ENCODE results near the gene NUTM1. TPM values are rescaled to one million over a fixed set of nuclear protein-coding genes. Genes with fewer than 3 reads are reported as not detected.
A peak's percentile ranks its signal among the peaks of the same experiment; 100 is the strongest.
"Not testable (repeated sequence)": the region's sequence is repeated elsewhere in the genome, so short reads cannot be mapped to it uniquely, and the experiment has no call there.

NUTM1 gene
- total RNA-seq, 1 experiment from 2014 or later: not detected

DNA sequence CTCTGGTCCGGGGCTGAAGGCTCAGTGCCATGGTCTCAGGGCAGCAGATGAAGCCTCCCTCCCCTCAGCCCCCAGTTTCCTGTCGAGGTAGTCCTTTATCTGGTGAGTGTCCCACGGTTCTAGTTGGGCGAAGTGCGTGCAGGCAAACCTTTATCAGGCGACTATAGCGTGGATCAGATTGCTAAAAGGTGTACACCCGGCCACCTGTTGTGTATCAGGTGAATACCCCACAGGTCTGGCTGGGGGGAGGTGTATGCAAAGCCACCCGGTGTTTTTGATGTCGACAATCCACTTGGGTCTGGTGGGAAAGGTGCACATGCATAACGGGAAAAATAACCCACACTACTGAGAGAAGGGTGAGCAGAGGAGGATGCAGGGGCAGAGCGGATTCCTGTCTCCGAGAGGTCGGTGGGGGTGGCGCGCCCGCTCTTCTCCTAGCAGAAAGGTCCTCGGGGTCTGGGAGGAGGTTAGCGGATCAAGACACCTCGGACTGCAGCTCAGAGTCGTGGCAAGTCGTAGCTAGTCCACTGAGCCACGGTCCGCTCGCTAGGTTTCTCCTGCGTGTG lies 6.0 kb upstream of the NUTM1 start:
- DNase-seq (ENCODE audit: extremely low read depth, low read depth): no peak

DNA sequence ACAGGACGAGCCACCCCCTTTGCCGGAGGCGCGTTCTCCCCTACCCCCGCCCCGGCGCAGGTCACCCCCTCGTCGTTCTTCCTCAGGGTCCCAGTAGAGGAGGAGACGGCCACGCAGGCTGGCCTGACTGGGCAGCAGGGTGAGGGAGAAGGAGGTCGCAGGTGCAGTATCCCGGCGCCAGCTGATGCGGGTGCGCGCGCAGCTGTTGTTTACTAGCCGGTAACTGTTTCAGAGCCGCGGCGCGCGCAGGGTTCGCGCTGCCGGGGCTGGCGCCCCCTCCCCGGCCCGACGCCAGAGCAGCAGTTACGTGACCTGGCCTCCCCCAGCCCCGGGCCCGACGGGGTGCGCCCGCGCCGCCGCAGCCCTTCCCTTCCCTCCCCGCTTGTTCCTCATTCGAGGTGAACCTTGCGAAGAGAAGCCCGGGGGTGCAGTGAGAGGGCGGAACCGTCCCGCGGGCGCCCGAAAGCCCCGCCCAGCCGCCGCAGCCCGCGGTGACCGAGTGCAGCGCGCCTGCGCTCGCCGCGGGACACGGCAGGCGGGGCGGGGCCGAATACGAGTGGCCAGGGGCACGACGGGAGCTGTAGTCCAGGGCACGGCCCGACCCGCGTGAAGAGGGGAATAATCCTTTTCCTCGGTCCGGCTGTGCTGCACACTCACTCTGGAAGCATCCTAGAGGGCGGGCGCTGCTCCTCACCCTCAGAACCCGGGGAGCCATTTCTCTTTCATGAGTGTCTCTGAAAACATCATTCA lies 5.4 kb upstream of the NUTM1 start, which contains the start of gene SLC12A6:
SLC12A6 (minus strand) TSS at position 225 of the 750 bp plus-strand sequence. CDS start 1,101 bp downstream, outside the sequence.
- DNase-seq (ENCODE audit: extremely low read depth, low read depth): peak; percentile 81

DNA sequence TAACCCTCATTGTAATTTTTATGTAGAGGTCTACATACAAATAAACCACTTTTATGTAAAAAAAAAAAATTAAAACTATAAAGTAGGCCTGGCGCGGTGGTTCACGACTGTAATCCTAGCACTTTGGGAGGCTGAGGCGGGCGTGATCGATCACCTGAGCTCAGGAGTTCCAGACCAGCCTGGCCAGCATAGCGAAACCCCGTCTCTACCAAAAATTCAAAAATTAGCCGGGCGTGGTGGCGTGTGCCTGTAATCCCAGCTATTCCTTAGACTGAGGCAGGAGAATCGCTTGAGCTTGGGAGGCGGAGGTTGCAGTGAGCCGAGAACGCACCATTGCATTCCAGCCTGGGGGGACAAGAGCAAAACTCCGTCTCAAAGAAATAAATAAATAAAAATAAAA lies 4.8 kb upstream of the NUTM1 start:
- DNase-seq (ENCODE audit: extremely low read depth, low read depth): no peak

DNA sequence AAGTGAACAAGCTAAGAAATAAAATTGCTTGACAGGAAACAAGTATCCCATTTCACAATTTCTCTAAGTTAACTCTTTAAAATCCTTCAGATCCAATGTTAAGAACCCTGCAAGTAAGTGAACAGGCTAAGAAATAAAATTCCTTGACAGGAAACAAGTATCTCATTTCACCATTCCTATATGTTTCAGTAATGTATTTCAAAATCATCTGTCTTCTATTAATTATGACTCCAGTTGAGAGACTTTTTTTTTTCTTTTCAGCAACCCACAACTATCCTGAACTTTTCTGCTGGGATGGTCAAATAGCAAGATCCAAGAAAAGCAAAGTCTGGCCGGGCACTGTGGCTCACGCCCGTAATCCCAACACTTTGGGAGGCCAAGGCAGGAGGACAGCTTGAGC lies 3.2 kb upstream of the NUTM1 start:
- DNase-seq (ENCODE audit: extremely low read depth, low read depth): no peak

DNA sequence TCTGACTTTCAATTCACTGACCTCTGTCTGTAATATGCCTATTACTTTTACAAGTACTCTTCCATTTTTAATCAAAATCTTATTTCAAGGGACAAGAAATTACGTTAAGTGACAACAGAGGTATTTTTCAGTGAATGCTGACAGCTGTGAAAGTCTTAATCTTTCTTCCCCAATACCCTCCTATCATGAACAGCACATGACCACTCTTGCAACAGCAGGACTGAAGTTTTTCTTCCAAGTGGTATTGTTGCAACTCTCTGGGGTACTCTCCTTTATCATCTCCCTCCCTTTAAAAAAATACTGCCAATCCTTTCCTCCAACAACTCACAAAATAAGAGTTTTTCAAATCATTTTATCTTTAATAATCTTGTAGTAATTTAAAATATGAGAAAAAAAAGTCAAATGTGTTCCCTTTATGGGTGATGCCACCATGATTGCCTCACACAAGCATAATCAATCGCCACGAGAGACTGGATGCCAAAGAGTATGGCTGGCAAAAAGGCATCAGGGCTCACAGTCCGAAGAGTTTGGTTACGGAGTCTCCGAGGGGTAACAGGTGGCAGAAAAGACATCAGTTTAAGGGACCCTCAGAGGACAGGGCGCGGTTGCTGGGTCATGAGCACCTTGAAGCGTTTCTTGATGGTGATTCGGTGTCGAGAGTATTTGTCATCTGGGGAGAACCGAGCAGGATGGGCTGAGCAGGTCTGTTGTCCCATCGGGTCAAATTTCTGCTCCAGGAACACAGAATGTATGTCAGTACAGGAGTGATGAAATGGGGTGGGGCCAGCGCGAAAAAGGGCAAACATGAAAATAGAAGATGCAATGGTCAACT lies 1.5 kb upstream of the NUTM1 start:
- DNase-seq (ENCODE audit: extremely low read depth, low read depth): no peak

DNA sequence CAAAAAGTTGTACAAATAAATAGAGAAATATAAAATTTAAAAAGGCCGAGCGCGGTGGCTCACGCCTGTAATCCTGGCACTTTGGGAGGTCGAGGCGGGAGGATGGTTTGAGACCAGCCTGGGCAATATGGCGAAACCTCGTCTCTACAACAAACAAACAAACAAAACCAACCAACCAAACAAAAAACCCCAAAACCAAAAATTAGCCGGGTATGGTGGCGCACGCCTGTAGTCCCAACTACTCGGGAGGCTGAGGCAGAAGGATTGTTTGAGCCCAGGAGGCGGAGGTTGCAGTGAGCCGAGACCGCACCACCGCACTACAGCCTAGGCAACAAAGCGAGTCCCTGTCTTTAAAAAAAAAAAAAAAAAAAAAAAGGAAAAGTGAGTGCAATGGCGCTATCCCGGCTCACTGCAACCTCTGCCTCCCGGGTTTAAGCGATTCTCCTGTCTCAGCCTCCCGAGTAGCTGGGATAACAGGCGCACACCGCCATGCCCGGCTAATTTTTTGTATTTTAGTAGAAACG lies 840 bp upstream of the NUTM1 start:
- not testable (repeated sequence) for DNase-seq (ENCODE audit: extremely low read depth, low read depth)

DNA sequence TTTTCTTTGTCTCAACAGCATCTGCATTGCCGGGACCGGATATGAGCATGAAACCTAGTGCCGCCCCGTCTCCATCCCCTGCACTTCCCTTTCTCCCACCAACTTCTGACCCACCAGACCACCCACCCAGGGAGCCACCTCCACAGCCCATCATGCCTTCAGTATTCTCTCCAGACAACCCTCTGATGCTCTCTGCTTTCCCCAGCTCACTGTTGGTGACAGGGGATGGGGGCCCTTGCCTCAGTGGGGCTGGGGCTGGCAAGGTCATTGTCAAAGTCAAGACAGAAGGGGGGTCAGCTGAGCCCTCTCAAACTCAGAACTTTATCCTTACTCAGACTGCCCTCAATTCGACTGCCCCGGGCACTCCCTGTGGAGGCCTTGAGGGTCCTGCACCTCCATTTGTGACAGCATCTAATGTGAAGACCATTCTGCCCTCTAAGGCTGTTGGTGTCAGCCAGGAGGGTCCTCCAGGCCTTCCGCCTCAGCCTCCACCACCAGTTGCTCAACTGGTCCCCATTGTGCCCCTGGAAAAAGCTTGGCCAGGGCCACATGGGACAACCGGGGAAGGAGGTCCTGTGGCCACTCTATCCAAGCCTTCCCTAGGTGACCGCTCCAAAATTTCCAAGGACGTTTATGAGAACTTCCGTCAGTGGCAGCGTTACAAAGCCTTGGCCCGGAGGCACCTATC lies 5.0 kb downstream of the NUTM1 start:
- DNase-seq (ENCODE audit: extremely low read depth, low read depth): no peak

DNA sequence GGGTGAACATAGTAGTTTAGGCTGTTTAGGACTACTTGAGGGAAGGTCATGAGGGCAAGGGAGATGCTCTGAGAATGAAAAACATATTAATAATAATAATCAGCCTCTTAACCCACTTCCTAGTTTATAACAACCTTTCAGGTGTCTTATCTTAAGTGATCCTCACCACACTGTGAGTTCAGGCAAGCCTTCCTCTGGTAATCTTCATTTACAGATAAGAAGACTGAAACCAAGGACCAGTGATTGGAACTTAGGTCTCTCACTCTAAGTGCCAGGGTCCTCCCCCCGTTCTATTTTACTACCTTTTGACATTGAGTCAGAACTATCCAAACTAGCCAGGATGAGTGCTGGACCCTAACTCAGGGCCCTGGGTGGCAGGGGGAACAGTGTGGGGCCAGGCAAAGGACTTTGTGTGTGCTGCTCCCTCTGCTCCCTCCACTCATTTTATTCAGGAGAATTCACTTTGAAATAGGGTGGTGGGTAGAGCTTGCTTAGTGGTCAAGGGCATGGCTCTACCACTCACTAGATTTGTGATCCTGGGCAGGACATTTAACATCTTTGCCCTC lies 5.7 kb downstream of the NUTM1 start:
- no peak for DNase-seq (ENCODE audit: extremely low read depth, low read depth)

DNA sequence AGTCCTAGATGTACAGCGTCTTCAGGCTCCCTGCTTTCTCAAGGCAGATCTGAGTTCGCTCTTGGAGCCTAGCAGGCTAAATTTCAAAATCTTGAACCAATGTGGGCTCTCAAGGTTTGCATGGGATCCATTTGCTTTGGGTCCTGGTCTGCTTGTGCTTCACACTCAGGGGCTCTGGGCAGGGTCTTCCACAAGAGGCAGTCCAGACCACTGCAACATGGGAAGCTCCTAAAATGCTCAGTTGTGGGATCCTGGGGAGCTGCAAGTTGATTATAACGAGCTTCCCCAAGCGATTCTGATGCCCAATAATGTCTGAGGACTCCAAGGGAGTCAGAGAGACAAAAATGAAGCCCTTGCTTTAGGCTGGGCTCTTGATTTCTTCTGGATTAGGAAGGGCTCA lies 6.7 kb downstream of the NUTM1 start:
- no peak for DNase-seq (ENCODE audit: extremely low read depth, low read depth)

DNA sequence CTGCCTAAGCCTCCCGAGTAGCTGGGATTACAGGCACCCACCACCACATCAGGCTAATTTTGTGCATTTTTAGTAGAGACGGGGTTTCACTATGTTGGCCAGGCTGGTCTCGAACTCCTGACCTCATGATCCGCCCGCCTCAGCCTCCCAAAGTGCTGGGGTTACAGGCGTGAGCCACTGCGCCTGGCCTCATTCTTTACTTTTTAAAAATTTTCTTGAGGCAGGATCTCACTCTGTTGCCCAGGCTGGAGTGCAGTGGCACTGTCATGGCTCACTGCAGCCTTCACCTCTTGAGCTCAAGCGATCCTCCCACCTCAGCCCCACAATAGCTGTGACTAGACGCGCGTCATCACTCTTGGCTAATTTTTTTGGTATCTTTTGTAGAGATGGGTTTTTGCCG lies 9.9 kb downstream of the NUTM1 start:
- DNase-seq (ENCODE audit: extremely low read depth, low read depth): not testable (repeated sequence)

DNA sequence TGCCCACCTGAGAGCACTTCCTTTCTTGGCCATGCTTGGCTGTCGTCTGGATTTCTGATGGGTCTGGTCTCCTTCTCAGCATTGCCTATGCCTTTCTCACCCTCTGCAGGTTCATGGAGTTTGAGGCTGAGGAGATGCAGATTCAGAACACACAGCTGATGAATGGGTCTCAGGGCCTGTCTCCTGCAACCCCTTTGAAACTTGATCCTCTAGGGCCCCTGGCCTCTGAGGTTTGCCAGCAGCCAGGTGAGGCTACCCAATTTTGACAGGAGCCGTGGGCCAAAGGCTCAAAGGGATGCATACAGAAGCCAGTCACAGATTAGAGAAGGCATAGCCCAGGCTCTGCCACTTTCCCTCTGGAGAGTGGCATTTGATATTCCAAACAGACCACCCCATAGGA lies 10.5 kb downstream of the NUTM1 start:
- no peak for DNase-seq (ENCODE audit: extremely low read depth, low read depth)

DNA sequence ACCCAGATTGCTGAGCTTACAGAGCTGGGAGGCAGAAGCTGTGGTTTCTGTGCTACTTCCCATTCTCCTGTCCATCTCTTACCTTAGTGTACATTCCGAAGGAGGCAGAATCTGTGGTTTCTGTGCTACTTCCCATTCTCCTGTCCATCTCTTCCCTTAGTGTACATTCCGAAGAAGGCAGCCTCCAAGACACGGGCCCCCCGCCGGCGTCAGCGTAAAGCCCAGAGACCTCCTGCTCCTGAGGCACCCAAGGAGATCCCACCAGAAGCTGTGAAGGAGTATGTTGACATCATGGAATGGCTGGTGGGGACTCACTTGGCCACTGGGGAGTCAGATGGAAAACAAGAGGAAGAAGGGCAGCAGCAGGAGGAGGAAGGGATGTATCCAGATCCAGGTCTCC lies 11.2 kb downstream of the NUTM1 start:
- DNase-seq (ENCODE audit: extremely low read depth, low read depth): no peak

DNA sequence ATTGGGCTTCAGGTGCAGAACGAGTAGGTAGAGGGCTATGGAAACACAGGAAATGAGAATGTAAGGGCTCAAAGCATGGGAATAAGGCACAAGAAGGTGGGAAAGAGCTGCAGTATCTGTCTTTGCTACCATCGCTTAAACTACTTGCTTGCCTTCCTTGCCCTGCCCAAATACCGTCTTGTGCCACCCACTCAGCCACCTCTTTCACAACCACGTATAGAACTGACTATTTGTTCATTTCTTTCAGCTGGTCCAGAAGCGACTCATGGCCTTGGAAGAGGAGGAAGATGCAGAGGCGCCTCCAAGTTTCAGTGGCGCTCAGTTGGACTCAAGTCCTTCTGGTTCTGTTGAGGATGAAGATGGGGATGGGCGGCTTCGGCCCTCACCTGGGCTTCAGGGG lies 12.1 kb downstream of the NUTM1 start:
- DNase-seq (ENCODE audit: extremely low read depth, low read depth): no peak

DNA sequence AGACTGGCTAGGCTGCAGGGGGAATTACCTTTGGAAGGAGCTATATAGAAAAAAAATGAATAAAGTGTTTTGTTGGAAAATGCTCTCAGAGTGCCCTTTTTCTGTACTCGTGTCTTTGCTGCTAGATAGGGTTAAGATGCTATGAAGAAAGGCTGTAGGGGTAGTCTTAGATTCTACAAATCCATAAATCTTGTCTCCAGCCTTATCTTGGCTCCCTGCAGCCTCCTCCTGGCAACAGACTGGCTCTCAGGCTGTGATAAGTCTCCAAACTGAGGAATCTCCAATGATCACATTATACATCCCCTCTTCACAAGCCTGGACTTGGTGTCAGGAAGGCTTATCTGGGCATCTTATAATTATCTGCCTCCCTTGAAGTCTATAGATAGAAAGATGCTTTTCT lies 14.5 kb downstream of the NUTM1 start:
- DNase-seq (ENCODE audit: extremely low read depth, low read depth): no peak

DNA sequence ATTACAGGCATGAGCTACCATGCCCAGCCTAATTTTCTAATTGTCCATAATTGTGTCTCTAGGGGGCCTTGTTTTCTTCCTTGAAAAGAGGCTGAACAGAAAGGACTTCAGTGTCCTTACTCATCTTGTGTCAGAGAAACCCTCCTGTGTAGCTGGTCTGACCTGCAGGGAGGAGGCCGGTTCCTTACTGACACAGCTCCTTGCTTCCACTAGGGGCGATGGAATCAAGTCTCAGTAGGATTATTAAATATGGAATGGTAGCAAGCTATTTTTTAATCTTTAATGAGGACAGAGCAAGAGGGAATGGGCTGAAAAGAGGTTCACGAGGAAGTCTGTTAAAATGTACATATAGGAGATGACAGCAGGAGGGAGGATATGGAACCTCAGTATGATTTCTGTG lies 15.3 kb downstream of the NUTM1 start:
- DNase-seq (ENCODE audit: extremely low read depth, low read depth): no peak

DNA sequence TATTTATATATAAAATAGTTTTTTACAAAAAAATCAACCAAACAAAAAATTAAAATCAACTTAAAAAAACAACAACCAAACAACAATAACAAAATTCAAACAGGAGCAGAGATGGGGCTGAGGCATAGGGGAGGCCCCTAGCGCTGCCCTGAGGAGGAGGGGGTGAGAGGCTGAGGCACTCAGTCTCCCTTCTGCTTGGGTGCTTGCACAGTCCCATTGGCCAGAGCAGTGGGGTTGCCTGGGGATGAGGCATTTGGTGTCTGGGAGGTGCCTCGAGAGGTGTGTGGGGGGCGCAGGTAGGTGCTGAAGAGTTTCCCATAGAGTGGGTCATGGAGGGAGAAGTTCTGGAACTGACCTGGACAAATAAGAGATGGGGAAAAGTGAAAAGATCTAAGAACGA lies 15.8 kb downstream of the NUTM1 start:
- DNase-seq (ENCODE audit: extremely low read depth, low read depth): no peak

DNA sequence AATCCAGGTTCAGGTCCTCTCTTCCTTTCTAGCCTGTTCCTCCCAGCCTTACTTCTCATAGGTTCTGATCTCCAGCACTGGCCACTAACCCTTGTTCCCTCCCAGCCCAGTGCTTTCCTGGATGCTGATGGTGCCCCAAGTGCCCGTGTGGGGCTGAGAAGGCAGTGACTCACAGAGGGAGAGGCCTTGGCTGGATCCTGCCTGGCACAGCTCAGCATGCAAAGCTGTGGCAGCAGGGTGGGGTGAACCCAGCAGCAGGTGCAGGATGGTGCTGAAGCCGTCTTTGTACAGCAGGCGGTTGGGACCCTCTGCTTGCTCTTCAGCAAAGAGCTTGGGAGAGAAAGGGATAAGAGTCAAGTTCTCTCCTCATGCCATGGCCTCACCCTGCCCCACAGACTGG lies 16.3 kb downstream of the NUTM1 start:
- no peak for DNase-seq (ENCODE audit: extremely low read depth, low read depth)

DNA sequence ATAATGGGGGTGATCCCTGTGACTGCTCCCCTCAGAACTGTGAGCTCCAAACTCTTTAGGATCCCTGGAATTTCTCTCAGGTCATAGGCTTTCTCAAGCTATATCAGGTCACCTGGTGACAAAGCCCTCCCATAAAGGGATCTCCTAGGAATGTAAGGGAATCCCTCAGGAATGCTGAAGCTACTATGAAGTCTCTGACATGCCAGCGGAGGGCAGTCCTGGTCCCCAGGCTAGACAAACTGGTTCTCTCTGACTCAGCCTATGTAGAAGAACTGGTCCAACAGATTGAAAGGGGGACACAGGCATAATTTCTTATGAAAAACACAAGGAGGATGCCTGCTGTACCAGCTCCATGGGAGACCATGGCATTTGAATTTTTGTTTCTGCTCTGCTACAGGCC lies 17.2 kb downstream of the NUTM1 start:
- DNase-seq (ENCODE audit: extremely low read depth, low read depth): no peak

DNA sequence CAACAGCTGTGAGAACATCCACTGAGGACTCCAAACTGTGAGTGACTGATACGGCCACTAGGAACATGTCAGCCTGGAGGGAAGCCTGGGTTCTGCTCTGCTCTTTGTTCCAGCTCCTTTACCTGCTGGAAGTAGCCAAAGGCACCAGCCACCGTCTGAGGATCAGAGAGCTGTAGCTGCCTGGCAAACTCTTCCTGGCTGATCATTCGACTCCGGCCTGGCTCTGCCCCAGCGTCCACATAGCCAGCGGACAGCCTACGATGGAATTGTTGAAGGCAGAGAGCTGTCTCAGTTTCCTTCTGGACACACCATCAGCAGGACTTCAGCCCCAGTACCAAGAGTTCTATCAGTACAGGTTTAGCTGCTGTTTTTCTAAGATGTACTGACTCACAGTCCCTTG lies 18.2 kb downstream of the NUTM1 start:
- DNase-seq (ENCODE audit: extremely low read depth, low read depth): no peak

DNA sequence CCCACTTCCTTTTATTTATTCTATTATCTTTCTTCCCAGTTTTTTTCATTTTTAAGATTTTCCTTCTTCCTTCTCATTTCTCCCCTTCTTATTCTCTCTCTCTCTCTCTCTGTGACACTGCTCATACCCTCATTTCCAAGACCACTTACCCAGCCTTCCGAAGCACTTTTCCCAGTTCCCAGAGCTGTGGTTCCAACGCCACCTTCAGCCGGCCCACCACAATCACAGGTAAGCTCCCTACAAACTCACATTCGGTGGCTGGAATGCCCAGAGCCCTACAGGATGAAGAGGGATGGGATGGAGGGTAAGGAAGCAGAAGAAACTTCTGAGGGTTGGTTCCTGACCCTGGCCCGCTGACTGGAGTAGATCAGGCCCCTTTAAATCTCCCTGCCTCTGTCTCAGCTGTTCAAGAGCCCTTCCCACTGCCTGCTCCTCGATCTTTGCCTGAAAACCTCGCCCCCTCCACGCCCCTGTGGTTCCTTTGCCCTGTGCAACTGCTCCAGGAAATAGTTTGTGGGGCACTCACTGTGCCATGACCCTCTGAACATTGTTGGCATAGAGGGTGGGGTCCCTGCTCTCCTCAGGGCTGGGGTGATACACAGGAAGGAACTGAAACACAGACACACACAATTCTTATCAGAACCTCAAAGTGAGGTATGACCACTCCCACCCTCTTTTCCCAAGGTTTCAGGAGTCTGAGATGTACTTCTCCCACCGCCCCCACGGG lies 19.1 kb downstream of the NUTM1 start:
- no peak for DNase-seq (ENCODE audit: extremely low read depth, low read depth)
